Fibroblast of pulmonary artery (primary cell): ENCODE data around the gene GRB10.
A peak's percentile ranks its signal among the peaks of the same experiment; 100 is the strongest.

Experiments used
- DNase-seq: peaks from one replicate; pipeline ENCODE4 v3.0.0-alpha.2; 2010; ENCODE audit warnings: low read depth
- H3K4me3 ChIP-seq: replicated peaks from 2 replicates; pipeline ENCODE4 v1.5.1; 2011; ENCODE audit warnings: low read depth, mild to moderate bottlenecking, control low read depth, low read length, moderate library complexity
- TF ChIP-seq, protein P1 (sequence below): IDR thresholded peaks from 2 replicates; pipeline ENCODE4 v1.5.1; 2011; ENCODE audit warnings: mild to moderate bottlenecking, control low read depth, low read length, inconsistent platforms; ENCODE audit errors: missing control alignments

Gene GRB10

DNA sequence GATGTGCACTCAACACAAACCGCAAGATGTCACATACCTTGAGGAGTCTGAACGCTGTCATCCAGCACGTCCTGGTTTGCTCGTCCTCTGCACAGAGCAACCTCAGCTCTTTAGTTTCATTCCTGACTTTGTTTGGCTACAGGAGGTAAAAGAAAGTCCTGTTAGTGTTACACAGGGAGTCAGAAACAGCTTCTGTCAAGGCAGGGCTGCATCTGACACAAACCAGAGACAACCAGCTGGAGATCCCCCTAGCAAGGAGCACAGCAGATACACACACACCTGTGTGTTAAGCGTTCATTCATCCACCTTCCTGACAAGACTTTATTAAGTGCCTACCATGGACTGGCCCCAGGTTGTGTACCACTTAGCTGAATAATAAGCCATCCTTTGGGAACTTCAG lies 170.0 kb downstream of the GRB10 start:
- H3K4me3 ChIP-seq = no peak overlapping the region
- TF ChIP-seq, protein P1, sequence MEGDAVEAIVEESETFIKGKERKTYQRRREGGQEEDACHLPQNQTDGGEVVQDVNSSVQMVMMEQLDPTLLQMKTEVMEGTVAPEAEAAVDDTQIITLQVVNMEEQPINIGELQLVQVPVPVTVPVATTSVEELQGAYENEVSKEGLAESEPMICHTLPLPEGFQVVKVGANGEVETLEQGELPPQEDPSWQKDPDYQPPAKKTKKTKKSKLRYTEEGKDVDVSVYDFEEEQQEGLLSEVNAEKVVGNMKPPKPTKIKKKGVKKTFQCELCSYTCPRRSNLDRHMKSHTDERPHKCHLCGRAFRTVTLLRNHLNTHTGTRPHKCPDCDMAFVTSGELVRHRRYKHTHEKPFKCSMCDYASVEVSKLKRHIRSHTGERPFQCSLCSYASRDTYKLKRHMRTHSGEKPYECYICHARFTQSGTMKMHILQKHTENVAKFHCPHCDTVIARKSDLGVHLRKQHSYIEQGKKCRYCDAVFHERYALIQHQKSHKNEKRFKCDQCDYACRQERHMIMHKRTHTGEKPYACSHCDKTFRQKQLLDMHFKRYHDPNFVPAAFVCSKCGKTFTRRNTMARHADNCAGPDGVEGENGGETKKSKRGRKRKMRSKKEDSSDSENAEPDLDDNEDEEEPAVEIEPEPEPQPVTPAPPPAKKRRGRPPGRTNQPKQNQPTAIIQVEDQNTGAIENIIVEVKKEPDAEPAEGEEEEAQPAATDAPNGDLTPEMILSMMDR = no peak
- DNase-seq = no peak

DNA sequence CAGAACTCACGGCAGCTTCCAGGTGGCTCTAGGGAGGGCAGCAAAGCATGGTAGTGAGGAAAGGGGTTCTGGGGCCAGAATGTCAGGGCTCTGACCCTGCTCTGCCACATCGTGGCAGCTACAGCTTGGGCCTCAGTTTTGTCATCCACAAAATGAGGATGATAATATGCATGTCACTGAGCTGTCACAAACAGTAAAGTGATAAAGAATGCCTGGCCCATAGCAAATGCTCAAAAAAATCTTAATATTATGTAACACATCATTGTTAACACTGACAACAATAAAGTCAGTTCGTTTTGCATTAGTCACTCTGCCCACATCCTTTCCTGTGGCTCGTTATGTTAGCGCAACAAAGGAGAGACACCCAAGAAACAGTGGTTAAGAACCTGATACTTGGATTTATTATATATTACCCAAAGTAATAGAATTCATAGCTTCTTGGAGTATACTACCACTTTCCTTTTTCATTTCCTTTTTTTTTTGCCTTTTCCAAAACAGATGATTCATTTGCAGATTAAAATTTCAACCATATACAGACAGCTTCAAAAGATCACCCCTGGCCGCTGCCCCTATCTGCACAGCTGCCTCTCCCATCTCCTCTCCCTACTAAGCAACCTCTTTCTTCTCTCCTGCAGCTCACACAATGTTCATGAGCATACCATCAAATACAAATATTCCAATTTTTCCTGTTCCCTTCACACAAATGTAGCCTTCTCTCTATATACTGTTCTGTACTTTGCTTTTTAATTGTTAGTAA lies 172.0 kb downstream of the GRB10 start:
- peak; percentile 81 for DNase-seq
- no peak overlapping the region for H3K4me3 ChIP-seq
- TF ChIP-seq, protein P1 = no peak

DNA sequence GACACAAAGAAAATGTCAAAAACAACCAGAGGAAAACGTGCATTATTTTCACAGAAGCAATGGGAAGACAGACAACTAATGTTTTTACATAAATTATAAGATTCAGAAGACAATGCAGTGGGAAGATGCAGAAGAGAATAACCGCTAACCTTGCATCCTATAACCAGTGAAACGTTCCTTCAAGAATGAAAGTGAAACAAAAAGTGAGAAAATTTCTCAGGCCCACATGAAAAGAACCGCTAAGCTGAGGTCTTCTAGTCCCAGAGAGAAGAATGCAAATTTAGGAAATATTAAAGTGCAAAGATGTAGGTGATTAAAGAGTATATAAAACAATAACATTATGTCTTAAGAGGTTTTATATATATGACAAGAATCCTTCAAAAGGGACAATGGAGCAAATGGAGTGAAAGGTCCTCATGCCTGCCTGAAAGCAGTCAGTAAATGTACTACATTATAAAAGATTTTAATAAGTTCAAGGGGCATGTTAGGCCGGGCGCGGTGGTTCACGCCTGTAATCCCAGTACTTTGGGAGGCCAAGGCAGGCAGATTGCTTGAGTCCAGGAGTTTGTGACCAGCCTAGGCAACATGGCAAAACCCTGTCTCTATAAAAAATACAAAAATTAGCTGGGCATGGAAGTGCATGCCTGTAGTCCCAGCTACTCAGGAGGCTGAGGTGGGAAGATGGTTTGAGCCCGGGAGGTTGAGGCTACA lies 174.3 kb downstream of the GRB10 start:
- H3K4me3 ChIP-seq = no peak overlapping the region
- TF ChIP-seq, protein P1 = no peak
- DNase-seq = no peak

DNA sequence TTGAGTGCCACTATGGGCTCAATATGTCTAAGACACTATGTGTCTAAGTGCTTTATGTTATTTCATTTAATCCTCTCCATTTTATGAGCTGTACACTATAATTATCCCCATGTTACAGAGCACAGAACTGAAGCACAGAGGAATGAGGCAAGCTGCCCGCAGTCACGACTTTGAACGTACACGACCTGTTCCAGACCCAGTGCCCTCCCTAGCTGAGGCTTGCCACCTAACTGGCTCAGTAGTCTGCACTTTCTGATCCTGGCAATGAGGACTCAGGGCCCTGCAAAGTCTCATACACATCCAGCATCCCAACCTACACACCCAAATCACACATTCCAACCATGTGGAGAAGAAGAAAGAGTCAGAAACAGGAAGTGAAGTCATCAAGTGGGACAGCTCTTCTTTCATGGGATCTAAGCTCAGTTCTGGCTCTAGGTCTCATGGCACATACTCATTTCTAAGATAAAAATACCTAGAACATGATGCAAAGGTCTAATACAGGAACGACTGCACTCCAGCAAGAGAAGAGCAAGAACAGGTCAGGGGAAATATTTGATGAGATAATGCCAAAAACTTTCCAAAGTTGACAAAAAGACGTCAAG lies 175.1 kb downstream of the GRB10 start:
- no peak overlapping the region for H3K4me3 ChIP-seq
- no peak for DNase-seq
- TF ChIP-seq, protein P1 = no peak

DNA sequence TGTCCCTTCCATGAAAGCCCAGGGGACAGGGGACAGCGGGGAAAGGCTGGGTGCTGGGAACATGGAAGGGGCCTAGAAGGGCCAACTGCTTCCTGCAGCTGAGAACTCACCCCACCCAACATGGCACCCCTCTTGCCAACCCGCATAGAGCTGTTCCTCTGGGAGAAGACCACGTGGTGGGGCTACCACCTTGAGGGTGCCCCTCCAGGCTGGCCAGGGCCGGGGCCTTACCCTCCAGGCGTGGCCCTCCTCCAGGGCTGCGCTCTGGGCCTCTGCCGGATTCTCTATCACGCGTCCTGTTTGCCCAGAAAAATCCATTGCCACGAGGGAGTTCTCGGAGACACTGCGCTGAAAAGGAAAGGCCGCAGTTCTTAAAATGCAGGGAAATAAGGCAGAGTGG lies 177.6 kb downstream of the GRB10 start:
- TF ChIP-seq, protein P1 = no peak
- no peak overlapping the region for H3K4me3 ChIP-seq
- DNase-seq = no peak

DNA sequence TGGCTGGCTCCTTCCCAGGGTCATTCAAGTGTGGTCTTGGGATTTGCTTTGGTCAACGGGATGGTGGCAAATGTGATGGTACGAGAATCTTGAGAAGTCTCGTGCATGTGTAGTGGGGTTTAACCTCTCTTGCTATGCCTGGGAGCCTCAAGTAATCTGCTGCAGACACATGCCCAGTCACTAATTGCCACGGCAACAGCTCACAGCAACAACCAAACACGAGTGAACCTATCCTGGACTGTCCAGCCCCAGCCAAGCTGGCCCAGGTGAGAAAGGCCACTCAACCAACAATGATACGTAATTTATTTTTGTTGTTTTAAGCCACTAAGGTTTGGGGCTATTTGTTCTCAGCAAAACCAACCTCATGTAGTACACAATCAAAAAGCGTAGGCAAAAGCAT lies 179.4 kb downstream of the GRB10 start:
- DNase-seq = no peak
- no peak overlapping the region for H3K4me3 ChIP-seq
- TF ChIP-seq, protein P1 = no peak
